HG03045 (cell line): ENCODE data around the gene CACNA2D2.

ENCODE experiments used
- ATAC-seq: cut with Tn5 transposase; IDR thresholded peaks from one replicate; pipeline ENCODE4 v1.9.1; 2021; ENCODE audit warnings: mild to moderate bottlenecking, moderate library complexity; ENCODE audit not compliant: unreplicated experiment

The CACNA2D2 gene

DNA sequence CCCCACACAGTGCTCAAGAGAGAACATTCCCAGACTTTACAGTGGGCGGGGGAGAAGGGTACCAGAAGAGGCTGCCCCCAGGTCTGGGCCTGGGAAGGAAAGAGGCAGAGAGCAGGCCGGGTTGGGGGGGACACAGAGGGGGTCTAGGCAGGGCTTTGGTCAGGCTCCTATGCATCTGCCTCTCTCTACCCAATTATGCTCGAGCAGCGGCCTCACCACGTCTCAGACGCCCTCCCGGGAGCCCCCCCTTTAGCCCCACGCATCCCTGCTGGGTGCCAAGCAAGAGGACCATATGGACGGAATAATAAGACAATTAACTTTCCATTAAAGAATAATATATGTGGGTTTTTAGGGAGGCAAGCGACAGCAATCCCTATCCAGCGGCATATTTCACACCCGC lies 32.8 kb downstream of the CACNA2D2 start:
- ATAC-seq: no peak

DNA sequence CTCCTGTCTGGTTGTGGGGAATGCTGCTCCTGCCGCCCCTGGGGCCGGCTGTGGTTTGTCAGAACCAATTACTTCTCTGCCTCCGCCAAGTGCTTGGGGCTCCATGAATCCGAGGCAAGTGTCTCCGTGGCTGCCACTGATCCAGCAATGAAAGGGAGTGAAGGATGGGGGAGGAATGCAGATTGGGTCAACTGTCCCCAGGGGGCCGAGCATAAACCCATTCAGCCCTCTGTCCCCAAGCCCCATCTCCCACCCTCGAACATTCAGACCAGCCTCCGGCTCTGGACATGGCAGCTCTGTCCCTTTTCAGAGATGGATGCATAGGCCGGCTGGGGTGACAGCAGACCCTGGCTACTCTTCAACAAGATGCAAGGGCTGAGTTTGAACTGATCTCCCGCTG lies 35.5 kb downstream of the CACNA2D2 start:
- no peak for ATAC-seq

GRCh38 chr3:50466177-50466576 lies 37.3 kb downstream of the CACNA2D2 start:
- ATAC-seq: no peak

GRCh38 chr3:50464569-50464968 lies 38.9 kb downstream of the CACNA2D2 start:
- ATAC-seq: no peak

DNA sequence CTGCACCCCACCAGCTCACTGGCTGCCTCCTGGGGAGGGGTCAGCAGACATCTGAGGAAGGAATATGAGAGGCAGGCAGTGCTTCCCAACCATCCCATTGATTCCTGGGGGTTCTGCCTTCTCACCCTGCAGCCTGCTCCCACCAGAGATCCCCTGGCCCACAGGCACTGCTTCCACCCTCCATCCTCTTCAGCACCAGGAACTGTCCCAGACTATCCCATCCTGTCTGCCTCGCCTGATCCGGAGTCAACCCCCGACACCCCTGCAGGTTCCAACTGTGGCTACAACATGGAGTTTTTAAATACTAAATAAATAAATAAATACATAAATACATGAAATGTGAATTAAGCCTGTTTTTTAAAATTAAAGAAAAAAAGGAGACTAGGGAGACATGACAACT lies 43.6 kb downstream of the CACNA2D2 start:
- no peak for ATAC-seq

DNA sequence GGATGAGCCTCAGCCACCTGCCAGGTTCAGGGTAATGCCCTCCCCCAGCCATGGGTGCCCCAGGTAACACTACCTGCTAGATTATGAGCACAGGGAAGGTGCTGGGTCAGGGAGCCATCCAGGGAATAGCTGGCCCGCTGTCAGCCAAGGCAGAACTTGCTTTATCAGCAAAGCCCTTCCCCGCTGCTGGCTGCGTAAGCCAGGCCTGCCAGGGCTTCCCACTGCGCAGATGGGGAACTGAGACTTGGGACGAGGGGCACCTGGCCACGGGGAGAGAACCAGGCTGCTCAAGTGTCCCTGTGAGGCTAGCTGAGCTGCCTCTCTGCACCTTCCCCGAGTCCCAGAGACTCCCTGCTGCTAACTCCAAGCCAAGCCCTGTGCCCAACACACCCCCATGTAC lies 45.4 kb downstream of the CACNA2D2 start:
- no peak for ATAC-seq

- ATAC-seq: no peak
Measured at GRCh38 chr3:50455161-50456018, 48.0 kb downstream of the CACNA2D2 start.

DNA sequence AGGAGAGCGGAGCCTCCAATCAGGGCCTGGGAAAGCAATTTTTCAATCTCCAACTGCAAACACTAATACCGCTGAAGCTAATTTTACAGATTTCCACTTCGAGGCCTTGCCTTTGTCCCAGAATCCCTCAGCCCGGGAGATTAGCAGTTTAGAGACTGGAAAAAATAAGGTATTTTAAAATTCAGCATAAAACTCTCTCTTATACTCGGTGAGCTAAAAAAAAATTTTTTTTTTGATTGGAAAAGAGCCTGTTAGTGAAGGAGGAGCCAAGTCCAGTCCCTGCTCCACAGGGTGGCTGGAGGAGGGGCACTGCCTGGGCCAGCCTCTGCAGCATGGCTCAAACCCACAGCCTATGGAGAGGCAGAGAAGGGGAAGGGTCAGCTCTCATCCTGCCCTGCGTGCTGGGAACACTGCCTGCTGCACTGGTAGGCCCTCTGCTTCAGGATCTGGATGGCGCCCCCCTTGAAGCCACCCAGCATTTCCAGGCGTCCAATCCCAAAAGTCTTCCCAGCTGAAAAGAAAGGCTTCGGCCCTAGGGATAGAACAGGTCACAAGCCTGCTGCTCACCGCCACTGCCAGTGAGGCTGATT lies 48.9 kb downstream of the CACNA2D2 start:
- ATAC-seq: no peak

DNA sequence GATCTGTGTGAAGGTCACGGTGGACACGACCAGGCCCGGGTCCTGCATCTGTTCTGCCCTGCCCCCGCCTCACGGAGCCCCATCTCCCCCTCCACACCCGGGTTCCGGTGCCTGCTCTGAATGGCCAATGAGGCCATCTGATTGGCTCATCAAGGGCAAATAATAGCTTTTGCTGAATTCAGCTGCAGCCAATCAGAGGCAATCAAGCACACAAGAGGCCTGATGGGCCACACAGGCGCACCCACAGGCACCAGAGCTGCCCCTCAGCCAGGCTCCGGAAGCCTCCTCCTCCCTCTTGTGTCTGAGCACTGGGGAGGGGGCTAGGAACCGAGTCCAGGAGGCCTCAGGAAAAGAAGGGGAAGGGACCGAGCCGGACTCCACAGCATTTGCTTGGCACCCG lies 49.5 kb downstream of the CACNA2D2 start:
- ATAC-seq: no peak

DNA sequence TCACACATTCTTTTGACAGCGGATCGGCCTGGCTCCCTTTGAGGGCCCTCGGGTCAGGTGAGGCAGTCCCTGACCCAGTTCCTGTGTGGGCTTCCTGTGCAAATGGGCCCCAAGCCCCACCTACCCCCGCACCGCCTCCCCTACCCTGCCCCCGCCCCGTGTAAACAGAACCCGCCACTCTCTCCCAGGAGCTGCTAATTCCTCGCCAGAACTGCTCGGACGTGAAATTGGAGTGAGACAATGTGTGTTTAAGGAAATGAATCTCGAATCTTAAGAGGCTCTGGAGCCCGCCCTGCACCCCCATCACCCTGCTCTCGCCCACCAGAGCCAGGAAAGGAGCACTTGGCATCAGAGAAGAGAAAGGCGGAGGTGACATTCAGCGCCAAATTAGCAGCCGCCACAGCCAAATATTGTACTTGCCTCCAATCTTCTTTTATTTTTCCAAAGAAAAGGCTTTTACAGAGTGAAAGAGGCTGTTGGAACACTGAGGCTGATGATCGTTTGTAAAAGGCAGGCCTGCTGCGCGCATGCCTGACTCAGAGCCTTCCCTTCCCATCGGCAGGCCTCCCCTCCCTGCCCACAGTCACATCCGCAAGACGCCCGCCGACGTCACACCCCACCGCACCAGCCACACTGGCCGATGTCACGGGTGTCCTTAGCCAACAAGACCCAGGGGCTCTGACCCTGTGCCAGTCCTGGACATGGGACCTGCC lies 53.1 kb downstream of the CACNA2D2 start:
- no peak for ATAC-seq

DNA sequence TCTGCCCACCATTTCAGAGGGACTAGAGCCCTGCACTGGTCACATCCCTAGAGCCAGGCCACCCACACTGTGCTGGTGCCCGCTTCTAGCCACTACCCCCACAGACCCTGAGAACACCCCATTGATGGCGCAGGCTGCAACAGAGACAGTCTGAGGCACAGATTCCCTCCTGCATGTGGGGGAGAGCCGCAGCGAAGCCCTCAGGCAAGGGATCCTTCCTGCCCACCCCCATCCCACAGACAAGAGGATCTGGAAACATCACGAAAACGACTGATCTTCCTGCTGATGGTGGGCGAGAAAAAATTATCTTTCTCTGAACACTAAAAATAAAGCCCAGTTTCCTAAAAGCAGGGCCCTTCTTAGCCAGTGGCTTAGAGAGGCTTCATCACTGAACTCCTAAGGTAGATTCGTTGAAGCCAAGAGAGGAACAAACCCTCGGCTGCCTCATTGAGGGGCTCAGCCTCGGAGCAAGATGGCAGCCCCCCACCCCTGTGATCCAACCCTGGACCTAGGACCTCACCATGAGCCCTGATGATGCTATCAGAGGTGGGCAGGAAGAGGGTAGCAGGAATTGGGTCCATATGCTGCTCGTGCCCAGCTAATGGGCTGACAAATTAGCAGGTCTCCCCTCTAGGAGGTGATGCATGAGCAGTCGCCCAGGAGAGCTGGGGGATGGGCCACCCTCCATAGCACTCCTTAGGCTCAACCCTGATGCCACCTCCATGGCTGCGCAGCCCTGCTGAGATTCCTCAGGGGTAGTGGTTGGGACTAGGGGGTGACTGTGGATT lies 54.5 kb downstream of the CACNA2D2 start:
- ATAC-seq: no peak

DNA sequence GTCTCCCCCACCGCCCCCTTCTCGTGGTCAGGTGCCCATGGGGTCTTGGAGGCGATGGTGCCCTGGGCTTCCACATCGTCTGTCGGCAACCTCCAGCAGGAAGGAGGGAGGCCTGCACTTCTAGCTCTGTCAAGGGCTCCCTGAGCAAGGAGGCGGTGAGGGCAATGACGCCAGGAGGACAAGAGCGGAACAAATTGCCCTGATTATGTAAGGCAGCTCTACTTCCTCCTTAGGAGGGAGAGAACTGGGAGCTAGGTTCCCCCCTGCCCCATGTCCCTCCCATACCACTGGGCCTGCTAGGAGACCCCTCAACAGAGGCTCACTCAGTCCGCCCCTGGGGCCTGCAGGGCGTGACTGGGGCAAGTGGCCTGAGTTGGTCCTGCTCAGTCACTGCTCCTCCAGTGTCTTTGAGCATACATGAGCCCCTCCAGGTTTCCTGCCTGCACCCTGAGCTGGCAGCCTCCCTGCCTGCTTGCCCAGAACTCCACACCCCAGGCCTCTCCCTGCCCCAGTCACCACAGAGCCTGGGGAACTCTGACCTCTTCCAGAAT lies 56.1 kb downstream of the CACNA2D2 start:
- no peak for ATAC-seq

DNA sequence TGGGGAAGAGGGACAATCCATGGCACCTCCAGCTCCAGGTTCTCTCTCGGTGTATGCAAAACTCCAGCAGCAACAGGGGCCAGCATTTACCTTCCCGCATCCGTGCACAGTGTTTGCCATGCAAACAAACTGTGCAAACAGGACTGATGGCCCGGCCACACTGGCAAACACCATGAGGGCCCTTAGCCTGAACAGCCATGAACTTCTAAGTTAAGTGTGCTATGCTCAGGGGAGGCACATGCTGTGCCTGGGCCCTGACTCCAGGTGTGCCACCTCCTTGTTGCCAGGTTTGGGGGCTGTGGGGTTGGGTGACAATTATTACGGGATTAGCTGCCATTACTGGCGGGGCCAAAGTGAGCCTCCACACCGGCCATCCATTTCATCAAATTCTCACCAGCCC lies 57.5 kb downstream of the CACNA2D2 start:
- no peak for ATAC-seq

- ATAC-seq: no peak
Measured at GRCh38 chr3:50444782-50445181, 58.7 kb downstream of the CACNA2D2 start.

DNA sequence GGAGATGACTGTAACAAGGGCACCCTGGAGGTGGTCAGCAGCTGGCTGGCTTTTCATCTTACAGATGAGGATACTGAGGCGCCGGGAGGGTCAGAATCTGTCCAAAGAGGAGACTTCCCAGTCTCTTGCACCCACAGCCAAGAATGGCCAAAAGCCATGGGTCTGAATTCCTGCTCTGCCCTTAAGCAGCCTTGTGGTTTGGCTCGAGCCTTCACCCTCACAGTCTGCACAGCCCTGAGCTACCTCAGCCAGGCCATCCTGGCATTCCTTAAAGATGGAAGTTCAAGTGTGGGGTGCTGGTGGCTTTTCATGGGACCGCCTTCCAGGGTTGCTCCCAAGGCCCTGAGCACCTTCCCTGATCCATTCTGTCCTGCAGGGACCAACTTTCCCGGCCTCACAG lies 59.2 kb downstream of the CACNA2D2 start:
- ATAC-seq: no peak

- ATAC-seq: no peak
Measured at GRCh38 chr3:50442945-50443579, 60.4 kb downstream of the CACNA2D2 start.

DNA sequence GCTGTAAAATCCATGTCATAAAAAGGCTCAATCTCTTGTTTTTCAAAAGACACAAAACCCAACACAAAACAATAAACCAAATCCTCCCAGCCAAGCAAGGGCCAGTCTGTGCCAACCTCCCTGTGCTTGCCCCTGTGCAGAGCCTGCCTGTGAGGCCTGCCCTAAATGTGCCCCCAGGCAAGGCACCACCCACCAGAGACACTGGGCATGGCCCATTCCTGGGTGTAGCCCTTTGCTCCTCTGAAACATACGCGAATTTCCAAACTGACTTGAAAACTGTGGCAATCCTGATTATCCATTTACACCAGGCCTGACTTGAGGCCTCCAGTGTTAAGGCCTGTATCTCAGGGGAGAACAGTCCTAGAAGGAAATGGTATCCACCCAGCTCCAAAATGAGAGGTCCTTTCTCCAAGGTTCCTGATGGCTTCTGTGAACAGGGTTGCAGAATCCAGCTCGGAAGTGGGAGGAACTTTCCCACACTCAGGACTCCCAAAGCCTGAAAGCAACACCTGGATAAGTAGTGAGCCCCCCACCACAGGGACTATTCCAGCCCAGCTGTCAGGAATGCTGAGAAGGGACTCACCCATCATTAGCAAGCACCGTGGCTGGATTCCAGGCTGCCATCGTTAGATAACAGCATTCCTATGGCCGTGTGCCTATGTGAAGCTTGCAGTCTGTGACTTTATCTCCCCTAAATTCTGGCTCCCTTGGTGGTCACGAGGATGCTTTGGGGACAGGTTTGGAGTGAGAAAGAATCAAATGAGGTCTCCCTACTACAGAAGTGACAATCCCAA lies 61.8 kb downstream of the CACNA2D2 start:
- no peak for ATAC-seq

DNA sequence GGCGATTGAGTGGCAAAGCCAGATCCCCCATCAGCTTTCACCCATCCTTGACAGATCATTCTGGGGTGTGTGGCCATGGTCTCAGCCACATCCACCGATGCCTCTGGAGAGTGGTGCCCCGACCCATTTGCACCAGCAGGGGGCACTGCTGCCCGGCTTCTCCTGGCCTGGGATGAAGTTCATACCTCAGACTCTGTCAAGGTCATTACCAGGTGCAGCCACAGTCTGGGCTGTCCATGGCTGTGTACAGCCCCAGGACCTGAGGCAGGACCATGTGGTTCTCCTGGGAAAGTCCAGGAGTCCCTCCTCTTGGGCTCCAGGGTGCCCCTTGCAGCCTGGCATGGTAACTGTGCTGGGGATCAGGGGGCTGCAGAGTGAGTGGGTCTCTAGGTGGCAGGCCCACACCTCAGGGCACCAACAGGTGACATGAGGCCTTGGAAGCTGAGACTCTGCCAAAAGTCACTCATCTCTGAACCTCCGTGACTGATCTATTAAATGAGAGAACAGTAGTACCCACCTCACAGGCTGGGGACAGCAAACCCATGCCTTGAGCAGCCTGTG lies 67.2 kb downstream of the CACNA2D2 start:
- no peak for ATAC-seq

- no peak for ATAC-seq
Measured at GRCh38 chr3:50435371-50436113, 67.9 kb downstream of the CACNA2D2 start.
